ENCODE measurements around the gene UBE4B.
"Not testable (repeated sequence)": the region's sequence is repeated elsewhere in the genome, so short reads cannot be mapped to it uniquely, and the experiment has no call there.

UBE4B gene

DNA sequence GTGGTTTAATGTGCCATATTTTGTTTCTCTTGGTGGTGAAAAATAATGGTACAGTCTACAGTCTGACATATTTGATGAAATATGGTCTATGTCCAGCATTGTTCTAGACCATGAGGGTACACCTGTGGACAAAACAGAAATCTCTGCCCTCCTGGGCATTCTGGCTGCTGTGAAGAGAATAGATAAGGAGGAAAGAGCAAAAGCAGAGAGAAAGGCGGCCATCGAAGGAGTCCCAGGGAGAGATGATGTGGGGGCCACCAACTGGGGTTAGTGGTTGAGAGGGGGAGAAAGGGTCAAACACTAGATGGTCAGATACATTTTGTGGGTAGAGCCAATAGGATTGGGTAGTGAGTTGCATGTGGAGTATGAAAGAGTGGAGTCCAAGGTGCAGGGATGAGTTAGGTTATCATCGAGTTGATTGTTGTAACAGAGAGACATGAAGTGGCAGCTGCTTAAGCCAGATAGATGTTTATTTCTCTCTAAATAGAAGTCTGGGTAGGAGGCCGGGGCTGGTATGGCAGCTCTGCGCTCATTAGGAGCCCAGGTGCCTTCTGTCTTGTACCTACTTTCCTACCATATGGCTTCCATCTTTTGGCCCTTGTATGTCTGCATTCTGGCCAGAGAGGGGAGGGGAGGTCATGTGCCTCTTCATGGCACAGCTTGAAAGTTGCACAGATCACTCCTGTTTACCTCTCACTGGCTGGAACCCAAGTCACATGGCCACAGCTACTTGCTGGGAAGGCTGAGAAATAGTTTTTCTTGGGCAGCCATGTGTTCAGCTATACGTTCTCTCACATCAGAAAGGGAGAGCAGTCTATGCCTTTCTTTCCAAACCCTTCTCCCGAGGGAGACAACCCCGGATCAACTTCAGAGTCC, 13.0 kb downstream of the UBE4B start:
- DNase-seq = no peak

DNA sequence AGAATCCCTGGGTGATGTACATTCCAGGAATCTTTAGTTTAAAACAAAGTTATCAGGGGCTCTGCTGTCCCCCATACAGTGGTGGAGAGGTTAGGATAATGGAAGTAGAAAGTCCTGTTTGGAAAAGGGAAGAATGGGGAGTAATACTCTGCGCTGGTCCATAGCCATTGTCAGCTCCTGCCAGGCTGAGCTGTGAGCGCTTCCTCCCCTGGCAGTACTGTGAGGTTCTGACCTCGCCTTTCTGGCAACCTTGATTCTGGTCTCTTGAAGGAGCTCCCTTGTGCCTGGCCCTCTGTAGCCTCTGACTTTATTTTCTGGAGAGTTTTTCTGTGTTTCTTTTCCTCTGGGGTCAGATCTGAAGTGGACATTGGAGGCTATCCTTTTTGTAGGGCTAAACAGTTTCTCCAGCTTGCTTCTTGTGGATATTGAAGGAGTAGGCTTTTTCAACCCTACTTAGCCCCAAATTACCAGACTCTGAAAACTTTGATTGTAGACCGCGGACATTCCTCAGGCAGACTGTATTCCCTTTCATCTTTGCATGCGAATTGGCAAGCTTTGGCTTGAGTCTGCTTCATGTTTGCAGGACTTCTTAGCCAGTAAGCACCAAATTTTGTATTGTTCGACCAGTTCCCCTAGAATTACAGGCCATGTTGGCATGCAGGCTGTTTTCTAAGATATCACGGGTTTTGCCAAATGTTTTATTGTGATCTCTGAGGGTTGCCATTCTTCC, 13.8 kb downstream of the UBE4B start:
- DNase-seq = no peak

GRCh38 chr1:10048601-10049000, 15.8 kb downstream of the UBE4B start:
- DNase-seq = no peak

GRCh38 chr1:10050611-10051010, 17.9 kb downstream of the UBE4B start:
- no peak for DNase-seq

- DNase-seq = no peak
Observed at GRCh38 chr1:10051656-10052055, 18.9 kb downstream of the UBE4B start.

DNA sequence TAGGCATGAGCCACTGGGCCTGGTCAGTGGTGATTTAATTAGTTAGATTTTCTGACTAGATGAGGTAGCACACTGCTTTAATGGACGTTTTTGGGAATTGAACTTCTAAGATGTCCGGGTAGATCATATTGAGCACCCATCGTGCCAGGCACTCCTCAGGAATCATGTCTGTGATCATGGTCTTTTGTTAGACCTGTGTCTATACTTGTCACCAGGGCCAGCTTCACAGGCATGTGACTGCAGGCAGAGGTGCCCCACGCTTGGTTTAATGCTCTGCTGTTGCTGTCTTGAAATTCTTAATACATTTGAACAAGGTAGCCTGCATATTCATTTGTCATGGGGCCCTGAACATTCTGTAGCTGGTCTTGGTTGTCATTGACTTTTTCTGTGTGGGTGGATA, 19.6 kb downstream of the UBE4B start:
- no peak for DNase-seq

GRCh38 chr1:10054465-10054864, 21.7 kb downstream of the UBE4B start:
- DNase-seq = no peak

DNA sequence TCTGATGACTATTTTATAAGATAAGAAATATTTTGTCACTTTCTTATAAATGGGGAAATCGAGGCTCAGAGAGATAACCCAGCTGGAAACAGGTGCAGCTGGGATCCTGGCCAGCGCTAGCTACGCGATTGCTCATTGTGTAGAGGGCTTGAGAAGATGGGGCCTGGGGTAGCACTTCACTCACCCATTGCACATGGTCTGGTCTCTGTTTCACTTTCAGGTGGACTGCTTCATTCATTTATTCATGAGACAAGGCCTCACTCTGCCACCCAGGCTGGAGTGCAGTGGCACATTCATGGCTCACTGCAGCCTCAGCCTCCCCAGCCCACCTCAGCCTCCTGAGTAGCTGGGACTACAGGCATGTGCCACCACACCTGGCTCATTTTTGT, 23.8 kb downstream of the UBE4B start:
- peak; percentile 85 for DNase-seq

DNA sequence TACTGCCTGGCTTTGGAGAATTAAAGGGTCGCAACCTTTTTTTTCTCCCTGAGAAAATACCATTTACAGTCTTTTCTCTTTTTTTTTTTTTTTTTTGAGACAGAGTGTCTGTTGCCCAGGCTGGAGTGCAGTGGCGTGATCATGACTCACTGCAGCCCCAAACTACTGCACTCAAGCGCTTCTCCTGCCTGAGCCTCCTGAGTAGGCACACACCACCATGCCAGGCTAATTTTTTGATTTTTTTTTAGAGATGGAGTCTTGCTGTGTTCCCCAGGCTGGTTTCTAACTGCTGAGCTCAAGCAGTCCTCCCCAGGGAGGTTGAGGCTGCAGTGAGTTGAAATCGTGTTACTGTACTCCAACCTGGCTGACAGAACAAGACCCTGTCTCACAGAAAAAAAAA, 24.6 kb downstream of the UBE4B start:
- DNase-seq = peak; percentile 26

DNA sequence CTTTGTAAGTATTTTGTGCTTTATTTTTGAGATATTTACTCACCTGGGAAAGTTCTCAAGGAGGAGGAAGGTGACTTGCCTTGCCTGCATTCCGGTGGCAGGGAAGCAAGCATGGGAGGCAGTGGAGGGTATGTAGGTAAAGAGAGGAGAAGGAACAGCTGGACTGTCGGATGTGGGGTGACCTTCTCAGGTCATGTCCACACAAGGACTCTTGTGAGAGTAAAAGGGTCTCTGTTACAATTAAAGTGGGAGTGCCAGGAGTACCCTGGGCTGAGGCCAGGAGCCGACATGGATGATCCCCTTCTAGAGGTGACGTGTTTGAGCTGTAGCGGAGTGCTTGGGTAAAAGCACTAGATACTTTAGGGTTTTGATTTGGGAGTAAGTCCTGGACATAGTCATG, 25.0 kb downstream of the UBE4B start:
- no peak for DNase-seq

GRCh38 chr1:10059342-10059718, 26.6 kb downstream of the UBE4B start:
- DNase-seq = peak; percentile 88

- DNase-seq = no peak
Observed at GRCh38 chr1:10060311-10061100, 27.7 kb downstream of the UBE4B start.

DNA sequence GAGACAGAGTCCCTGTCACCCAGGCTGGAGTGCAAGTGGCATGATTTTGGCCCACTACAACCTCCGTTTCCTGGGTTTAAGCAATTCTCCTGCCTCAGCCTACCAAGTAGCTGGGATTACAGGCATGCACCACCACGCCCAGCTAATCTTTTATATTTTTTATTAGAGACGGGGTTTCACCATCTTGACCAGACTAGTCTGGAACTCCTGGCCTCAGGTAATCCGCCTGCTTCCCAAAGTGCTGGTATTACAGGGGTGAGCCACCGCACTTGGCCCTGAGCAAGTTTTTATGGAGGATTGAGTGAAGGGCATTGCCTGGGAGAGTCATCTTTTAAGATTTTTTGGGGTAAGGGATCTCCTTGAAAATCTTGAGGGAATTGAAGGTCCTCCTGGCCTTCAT, 28.5 kb downstream of the UBE4B start:
- no peak for DNase-seq

DNA sequence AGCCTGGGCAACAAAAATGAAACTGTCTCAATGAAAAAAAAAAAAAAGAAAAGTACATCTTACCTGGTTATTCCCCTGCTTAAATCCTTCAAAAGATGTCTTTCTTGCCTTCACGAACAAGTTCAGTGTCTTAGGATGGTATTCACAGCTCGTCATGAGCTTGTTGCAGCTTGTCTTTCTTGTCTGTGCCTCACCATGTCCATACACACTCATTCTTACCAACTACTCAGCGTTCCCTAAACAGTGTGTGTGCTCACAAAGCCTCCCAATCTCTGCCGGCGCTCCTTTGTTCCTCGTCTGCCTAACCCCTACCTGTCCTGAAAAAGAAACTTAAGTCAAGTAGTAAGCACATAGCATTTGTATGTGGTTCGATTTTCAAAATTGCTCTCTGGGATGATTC, 31.1 kb downstream of the UBE4B start:
- DNase-seq = no peak

DNA sequence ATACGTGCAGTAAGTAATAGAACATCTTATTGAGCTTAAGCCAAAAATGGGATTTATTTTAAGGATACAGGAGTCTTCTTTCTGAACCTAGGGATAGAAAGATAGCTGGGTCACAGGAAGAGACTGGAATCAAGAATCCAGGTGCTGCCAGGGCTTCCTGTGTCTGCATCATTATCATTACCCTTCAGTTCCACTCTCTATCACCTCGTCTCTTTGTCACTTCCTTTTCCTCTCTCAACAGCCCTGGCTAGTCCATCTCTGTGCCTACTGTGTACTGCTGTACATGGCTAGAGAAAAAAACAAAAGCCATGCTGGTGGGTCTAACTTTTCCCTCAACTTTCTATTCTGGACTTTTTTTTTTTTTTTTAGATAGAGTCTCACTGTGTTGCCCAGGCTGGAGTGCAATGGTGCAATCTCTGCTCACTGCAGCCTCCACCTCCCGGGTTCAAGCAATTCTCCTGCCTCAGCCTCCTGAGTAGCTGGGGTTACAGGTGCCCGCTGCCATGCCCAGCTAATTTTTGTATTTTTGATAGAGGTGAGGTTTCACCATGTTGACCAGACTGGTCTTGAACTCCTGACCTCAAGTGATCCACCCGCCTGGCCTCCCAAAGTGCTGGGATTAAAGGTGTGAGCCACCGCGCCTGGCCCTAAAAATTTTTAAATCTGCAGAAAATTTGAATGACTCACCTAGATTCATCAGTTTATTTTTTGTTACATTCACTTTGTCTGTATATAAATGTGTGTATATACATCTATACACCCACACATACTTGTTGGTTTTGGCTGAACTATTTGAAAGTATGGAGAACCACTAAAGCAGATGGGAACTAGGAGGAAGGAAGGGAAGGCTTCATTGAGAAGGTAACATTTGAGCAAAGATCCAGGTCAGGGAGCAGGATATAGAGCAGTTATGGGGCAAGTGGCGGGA, 31.9 kb downstream of the UBE4B start:
- no peak for DNase-seq

- no peak for DNase-seq
Observed at GRCh38 chr1:10065344-10065685, 32.6 kb downstream of the UBE4B start.

GRCh38 chr1:10065760-10066159, 33.0 kb downstream of the UBE4B start:
- DNase-seq = no peak

DNA sequence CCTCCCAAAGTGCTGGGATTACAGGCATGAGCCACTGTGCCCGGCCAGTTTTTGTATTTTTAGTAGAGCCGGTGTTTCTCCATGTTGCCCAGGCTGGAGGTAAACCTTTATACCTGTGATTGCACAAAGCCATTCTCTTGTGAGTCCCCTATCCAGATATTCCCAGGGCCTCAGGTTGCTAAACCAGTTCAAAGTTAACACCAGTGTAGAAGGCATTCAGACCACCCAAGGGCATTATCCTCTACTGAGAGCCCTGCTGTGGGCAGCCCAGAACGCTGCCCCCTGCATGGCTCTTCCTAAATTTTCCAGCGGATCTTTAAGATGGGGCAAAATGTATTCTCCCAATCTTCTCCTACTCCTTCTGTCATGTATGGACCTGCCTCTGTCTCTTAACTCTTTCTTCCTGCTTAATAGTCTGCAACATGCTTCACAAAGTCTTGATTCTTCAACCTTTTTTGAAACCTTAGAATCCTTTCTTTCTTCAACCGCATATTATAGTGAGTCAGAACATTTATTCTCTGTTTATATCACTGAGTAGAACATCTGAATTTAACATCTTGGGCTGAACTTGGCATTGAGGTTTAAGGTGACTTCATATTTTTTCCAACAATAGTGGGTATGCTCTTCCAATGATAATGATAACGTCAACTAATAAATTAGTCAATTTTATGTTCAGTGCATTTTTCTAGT, 36.0 kb downstream of the UBE4B start:
- no peak for DNase-seq

DNA sequence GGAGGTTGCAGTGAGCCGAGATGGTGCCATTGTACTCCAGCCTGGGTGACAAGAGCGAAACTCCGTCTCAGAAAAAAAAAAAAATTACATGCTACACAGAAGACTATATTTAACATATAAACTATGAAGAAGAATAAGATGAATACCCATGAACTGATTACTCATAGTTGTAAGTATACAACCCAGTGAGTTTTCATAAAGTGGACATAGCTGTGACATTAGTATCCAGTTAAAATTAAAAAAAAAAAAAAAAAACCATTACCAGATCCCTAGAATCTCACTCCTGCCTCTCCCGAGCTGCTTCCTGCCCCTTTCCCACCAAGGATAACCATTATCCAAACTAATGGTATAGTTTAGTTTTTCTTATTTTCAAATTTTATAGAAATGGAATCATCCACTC, 37.4 kb downstream of the UBE4B start:
- no peak for DNase-seq

DNA sequence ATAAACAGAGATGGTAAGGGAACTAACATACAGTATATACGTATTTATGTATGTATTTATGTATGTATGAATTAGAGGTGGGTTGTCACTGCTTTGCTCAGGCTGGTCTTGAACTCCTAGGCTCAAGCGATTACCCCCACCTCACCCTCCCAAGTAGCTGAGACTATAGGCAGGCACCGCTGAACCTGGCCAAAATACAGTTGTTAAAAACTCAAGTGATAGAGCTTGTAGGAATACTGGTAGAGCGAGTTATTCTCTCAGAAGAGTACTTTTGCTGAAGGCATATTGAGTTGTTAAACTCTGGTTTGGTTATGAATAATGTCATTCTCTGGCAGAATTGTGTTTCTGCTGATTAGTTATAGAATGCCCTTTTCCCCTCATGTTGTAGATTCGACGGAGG, 38.9 kb downstream of the UBE4B start:
- DNase-seq = no peak

DNA sequence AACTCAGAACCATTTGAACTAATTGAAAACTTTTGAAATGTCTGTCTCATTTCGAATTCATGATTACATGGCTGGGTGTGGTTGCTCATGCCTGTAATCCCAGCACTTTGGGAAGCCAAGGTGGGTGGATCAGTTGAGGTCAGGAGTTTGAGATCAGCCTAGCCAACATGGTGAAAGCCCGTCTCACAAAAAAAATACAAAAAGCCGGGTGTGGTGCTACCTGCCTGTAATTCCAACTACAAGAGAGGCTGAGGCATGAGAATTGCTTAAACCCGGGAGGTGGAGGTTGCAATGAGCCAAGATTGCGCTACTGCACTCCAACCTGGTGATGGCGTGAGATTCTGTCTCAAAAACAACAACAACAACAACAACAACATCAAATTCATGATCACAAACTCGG, 40.6 kb downstream of the UBE4B start:
- DNase-seq = not testable (repeated sequence)

Data from NCI-H345 (cell line).